ENCODE data around the gene KIRREL3.

The KIRREL3 gene

GRCh38 chr11:126461996-126462395 is 538.6 kb downstream of the KIRREL3 start:
- no peak for TF ChIP-seq CTCF (IDR thresholded peaks at IDR 0.05; ENCODE audit: extremely low read depth, insufficient read depth, missing control alignments)
- in situ Hi-C loops (cut with MboI; ENCODE audit: low pct_unique_long_range_greater_than_20kb, low sequenced_read_pairs, unreplicated experiment): no loop called here
- no peak for DNase-seq (ENCODE audit: low spot score)

- in situ Hi-C loops (cut with MboI; ENCODE audit: low pct_unique_long_range_greater_than_20kb, low sequenced_read_pairs, unreplicated experiment): no loop called here
- no peak for DNase-seq (ENCODE audit: low spot score)
- no peak for TF ChIP-seq CTCF (IDR thresholded peaks at IDR 0.05; ENCODE audit: extremely low read depth, insufficient read depth, missing control alignments)
Measured at GRCh38 chr11:126461096-126461440, 539.5 kb downstream of the KIRREL3 start.

DNA sequence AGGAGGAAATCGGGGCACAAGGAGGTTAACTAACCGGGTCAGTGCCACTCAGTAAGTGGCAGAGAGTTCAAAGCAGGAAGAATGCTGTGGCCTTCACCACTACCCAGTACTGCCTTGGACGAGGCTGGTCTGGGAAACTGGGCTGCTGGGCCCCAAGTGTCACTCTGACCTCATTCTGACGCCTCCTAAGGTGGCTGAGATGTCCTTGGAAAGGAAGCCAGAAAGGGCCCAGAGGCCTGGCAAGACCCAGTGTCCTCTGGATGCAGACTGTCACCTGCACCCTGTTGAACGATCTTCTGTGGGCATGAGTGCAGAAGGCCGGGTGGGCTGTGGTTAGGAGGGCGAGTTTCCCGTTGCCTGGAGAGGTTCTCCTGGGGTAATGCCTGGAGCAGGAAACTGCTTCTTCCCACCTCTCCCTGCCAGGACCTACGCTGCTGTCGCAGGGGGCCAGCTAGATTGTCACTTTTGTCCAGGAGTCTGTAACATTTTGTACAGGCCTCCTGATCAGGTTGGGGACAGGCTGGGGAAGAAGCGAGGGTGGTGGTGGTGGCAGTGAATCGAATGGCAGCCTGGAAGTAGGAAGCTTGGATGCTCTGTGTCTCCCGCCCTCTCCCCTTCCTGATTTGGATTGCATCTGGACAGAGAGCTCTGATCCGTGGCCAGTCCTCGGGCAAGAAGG is 540.0 kb downstream of the KIRREL3 start:
- TF ChIP-seq CTCF (IDR thresholded peaks at IDR 0.05; ENCODE audit: extremely low read depth, insufficient read depth, missing control alignments): no peak
- in situ Hi-C loops (cut with MboI; ENCODE audit: low pct_unique_long_range_greater_than_20kb, low sequenced_read_pairs, unreplicated experiment): no loop called here
- no peak for DNase-seq (ENCODE audit: low spot score)

DNA sequence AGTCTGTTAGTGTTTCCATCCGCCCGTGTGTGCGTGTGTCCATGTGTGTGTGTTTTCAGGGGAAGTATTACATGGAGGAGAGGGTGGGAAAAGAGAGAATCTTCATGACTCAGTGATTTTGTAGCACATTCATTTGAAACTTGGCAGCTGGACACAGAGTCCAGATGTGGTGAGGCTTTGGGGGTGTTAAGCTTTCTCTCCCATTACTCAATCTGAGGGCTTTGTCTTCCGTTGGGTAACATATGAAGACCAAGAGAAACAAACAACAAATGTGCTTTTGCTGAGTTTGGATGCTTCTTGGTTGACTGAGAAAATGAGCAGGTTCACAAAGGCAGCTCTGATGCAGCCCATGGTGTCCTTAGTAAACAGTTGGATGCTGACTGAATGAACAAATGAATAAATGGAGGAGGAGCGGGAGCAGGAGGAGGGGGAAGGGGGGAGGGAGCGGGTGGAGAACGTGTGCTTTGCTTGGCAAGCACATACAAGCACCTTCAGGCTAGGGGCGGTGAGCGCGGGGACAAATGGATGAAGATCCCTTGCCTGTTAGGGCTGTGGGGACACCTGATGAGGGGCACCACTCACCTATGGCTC is 540.8 kb downstream of the KIRREL3 start:
- no peak for DNase-seq (ENCODE audit: low spot score)
- TF ChIP-seq CTCF (IDR thresholded peaks at IDR 0.05; ENCODE audit: extremely low read depth, insufficient read depth, missing control alignments): no peak
- in situ Hi-C loops (cut with MboI; ENCODE audit: low pct_unique_long_range_greater_than_20kb, low sequenced_read_pairs, unreplicated experiment): no loop called here

DNA sequence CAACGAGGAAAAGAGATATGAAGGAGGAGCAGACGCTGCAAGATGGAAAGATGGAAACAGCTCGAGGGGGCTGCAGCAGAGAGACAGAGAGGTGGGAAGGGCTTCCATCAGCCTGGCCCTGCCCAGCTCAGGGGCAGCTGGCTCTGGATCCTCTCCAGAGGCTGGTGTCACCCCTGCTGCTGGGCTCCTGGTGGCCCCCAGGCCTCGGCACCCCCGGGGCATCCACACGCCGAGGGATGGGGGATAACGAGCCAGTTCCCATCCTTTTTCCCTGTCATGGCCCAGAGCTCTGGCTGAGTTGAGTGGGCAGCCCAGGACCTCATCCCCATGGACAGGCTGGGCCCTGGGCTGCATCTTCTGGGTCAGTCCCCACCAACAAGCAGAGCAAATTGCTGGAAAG is 542.8 kb downstream of the KIRREL3 start:
- no peak for TF ChIP-seq CTCF (IDR thresholded peaks at IDR 0.05; ENCODE audit: extremely low read depth, insufficient read depth, missing control alignments)
- in situ Hi-C loops (cut with MboI; ENCODE audit: low pct_unique_long_range_greater_than_20kb, low sequenced_read_pairs, unreplicated experiment): no loop called here
- no peak for DNase-seq (ENCODE audit: low spot score)

DNA sequence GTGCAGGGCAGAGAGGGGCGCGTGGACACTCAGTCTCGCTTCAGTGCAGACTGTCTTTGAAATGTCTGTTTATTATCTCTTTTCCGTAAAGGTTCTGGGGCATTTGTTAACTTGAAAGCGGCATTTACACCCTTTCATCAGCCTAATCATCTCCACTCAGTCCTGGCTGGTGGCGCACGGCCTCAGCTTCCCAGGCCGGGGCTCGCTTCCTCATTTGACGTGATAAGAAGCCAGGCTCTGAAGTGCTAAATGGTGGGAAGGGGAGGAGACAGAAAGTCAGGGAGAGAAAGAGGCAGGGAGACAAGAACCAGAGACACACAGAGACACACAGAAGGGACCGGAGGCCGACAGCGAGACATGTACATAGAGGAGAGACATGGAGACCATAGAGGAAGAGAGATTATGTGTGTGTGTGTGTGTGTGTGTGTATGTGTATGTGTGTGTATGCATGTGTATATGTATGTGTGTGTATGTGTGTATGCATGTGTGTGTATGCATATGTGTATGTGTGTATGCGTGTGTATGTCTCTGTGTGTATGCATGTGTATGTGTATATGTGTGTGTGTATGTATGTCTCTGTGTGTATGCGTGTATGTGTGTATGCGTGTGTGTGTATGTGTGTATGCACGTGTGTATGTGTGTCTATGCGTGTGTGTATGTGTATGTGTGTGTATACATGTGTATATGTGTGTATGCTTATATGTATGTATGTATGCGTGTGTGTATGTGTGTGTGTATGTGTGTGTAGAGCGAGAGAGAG is 543.6 kb downstream of the KIRREL3 start:
- no peak for DNase-seq (ENCODE audit: low spot score)
- in situ Hi-C loops (cut with MboI; ENCODE audit: low pct_unique_long_range_greater_than_20kb, low sequenced_read_pairs, unreplicated experiment): no loop called here
- TF ChIP-seq CTCF (IDR thresholded peaks at IDR 0.05; ENCODE audit: extremely low read depth, insufficient read depth, missing control alignments): no peak

All from GM13977 (cell line).